ENCODE data around the gene TLE1.
"Not testable (repeated sequence)": the region's sequence is repeated elsewhere in the genome, so short reads cannot be mapped to it uniquely, and the experiment has no call there.

TLE1 gene

GRCh38 chr9:81652058-81652687, 37.2 kb downstream of the TLE1 start:
- no peak for DNase-seq

- no peak for DNase-seq
Observed at GRCh38 chr9:81650586-81651515, 38.5 kb downstream of the TLE1 start.

- DNase-seq: no peak
Observed at GRCh38 chr9:81649475-81650240, 39.7 kb downstream of the TLE1 start.

GRCh38 chr9:81648891-81649290, 40.5 kb downstream of the TLE1 start:
- DNase-seq: no peak

- no peak for DNase-seq
Observed at GRCh38 chr9:81646337-81646736, 43.0 kb downstream of the TLE1 start.

GRCh38 chr9:81644513-81644912, 44.8 kb downstream of the TLE1 start:
- DNase-seq: not testable (repeated sequence)

GRCh38 chr9:81637276-81637675, 52.1 kb downstream of the TLE1 start:
- DNase-seq: no peak

- DNase-seq: no peak
Observed at GRCh38 chr9:81636255-81636599, 53.1 kb downstream of the TLE1 start.

GRCh38 chr9:81635521-81636254, 53.7 kb downstream of the TLE1 start:
- no peak for DNase-seq

GRCh38 chr9:81634915-81635516, 54.3 kb downstream of the TLE1 start:
- no peak for DNase-seq

GRCh38 chr9:81633952-81634854, 55.1 kb downstream of the TLE1 start:
- DNase-seq: no peak

GRCh38 chr9:81632599-81632998, 56.7 kb downstream of the TLE1 start:
- DNase-seq: no peak

- DNase-seq: no peak
Observed at GRCh38 chr9:81631218-81631745, 58.1 kb downstream of the TLE1 start.

- DNase-seq: no peak
Observed at GRCh38 chr9:81629440-81629839, 59.9 kb downstream of the TLE1 start.

GRCh38 chr9:81628897-81629296, 60.5 kb downstream of the TLE1 start:
- no peak for DNase-seq

GRCh38 chr9:81627481-81627880, 61.9 kb downstream of the TLE1 start:
- no peak for DNase-seq

- DNase-seq: no peak
Observed at GRCh38 chr9:81626511-81626910, 62.8 kb downstream of the TLE1 start.

- no peak for DNase-seq
Observed at GRCh38 chr9:81625969-81626368, 63.4 kb downstream of the TLE1 start.

- DNase-seq: no peak
Observed at GRCh38 chr9:81623778-81624177, 65.6 kb downstream of the TLE1 start.

- DNase-seq: no peak
Observed at GRCh38 chr9:81622471-81623255, 66.7 kb downstream of the TLE1 start.
